MCF 10A (cell line): Measurements from ENCODE around the gene KCNMB4. TPM values are rescaled to one million over a fixed set of nuclear protein-coding genes. Genes with fewer than 3 reads are reported as not detected.
"Not testable (repeated sequence)": the region's sequence is repeated elsewhere in the genome, so short reads cannot be mapped to it uniquely, and the experiment has no call there.

Experiments used
- BruUV-seq: library from RNA; stranded (reverse); fragments of 400-500 nt; replicated peaks from 2 replicates; lab custom pipeline; 2021; lab: Mats Ljungman, UMichigan
- CTCF ChIA-PET: fragments of 300-600 bp; sonication (Branson Sonifier 250); formaldehyde crosslinking; extraction: SDS; loops from one replicate; lab custom pipeline; 2021; ENCODE audit warnings: antibody characterized with exemption, inconsistent platforms; lab: Yijun Ruan, JAX
- POLR2A ChIA-PET: fragments of 300-600, 350-650 bp; sonication (Branson Sonifier 250); formaldehyde crosslinking; extraction: SDS; loops from one replicate; lab custom pipeline; 2020; ENCODE audit warnings: antibody characterized with exemption, inconsistent platforms; lab: Yijun Ruan, JAX
- DNase-seq: peaks from one replicate; pipeline ENCODE4 v3.0.0-alpha.2; 2018; ENCODE audit not compliant: unreplicated experiment
- H3K27ac Mint-ChIP-seq: one replicate; pipeline ENCODE4 v1.8.0; 2022; ENCODE audit warnings: mild to moderate bottlenecking, low read depth, mixed read lengths; ENCODE audit not compliant: unreplicated experiment
- H3K27me3 Mint-ChIP-seq: one replicate; pipeline ENCODE4 v1.8.0; 2022; ENCODE audit warnings: mixed read lengths; ENCODE audit not compliant: insufficient read depth, unreplicated experiment
- H3K36me3 Mint-ChIP-seq: one replicate; pipeline ENCODE4 v1.8.0; 2022; ENCODE audit warnings: mild to moderate bottlenecking, moderate library complexity, mixed read lengths; ENCODE audit not compliant: insufficient read depth, unreplicated experiment
- H3K4me1 Mint-ChIP-seq: one replicate; pipeline ENCODE4 v1.8.0; 2022; ENCODE audit warnings: mixed read lengths; ENCODE audit not compliant: insufficient read depth, unreplicated experiment
- H3K4me3 Mint-ChIP-seq: one replicate; pipeline ENCODE4 v1.8.0; 2022; ENCODE audit warnings: mild to moderate bottlenecking, moderate library complexity, mixed read lengths; ENCODE audit not compliant: unreplicated experiment
- H3K9me3 Mint-ChIP-seq: one replicate; pipeline ENCODE4 v1.8.0; 2022; ENCODE audit warnings: mixed read lengths; ENCODE audit not compliant: unreplicated experiment
- intact Hi-C: fragments of 100-400 bp; cut with micrococcal nuclease; formaldehyde crosslinking; loops from 2 replicates; pipeline ENCODE4 v1.14.1; 2022
- total RNA-seq: library from RNA; stranded (reverse); gene quantifications from 2 replicates; pipeline ENCODE4 v1.2.3, GENCODE V29; 2022
- TF ChIP-seq, protein P1 (sequence below): fragments of 200-600 bp; IDR thresholded peaks from one replicate; pipeline ENCODE4 v1.8.0; 2022; ENCODE audit warnings: antibody characterized with exemption, mild to moderate bottlenecking; ENCODE audit not compliant: unreplicated experiment

KCNMB4 gene
- total RNA-seq, 1 experiment from 2014 or later, result not detected

DNA sequence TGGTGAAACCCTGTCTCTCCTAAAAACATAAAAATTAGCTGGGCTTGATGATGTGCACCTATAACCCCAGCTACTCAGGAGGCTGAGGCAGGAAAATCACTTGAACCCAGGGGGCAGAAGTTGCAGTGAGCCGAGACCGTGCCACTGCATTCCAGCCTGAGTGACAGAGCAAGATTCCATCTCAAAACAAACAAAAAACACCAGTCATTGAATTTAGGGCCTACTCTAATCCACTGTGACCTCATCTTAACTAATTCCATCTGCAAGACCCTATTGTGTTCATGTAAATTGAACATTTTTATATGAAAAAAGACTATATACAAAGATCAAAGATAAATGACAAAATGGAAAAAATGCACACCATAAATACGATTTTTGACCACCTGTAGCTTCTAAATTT lies 17.8 kb downstream of the KCNMB4 start:
- peaks cover 7% of the 10 kb centered on the region for H3K9me3 Mint-ChIP-seq
- DNase-seq, result no peak
- POLR2A ChIA-PET, result no interaction called here
- TF ChIP-seq, protein P1, sequence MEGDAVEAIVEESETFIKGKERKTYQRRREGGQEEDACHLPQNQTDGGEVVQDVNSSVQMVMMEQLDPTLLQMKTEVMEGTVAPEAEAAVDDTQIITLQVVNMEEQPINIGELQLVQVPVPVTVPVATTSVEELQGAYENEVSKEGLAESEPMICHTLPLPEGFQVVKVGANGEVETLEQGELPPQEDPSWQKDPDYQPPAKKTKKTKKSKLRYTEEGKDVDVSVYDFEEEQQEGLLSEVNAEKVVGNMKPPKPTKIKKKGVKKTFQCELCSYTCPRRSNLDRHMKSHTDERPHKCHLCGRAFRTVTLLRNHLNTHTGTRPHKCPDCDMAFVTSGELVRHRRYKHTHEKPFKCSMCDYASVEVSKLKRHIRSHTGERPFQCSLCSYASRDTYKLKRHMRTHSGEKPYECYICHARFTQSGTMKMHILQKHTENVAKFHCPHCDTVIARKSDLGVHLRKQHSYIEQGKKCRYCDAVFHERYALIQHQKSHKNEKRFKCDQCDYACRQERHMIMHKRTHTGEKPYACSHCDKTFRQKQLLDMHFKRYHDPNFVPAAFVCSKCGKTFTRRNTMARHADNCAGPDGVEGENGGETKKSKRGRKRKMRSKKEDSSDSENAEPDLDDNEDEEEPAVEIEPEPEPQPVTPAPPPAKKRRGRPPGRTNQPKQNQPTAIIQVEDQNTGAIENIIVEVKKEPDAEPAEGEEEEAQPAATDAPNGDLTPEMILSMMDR, result no peak
- no TSS peak for BruUV-seq
- no peak overlapping the region for H3K4me3 Mint-ChIP-seq
- intact Hi-C loops, result no loop called here
- no peaks in the 10 kb centered on the region for H3K27me3 Mint-ChIP-seq
- H3K27ac Mint-ChIP-seq, result no peak overlapping the region
- CTCF ChIA-PET, result no interaction called here
- no peaks in the 10 kb centered on the region for H3K36me3 Mint-ChIP-seq
- no peaks in the 10 kb centered on the region for H3K4me1 Mint-ChIP-seq

DNA sequence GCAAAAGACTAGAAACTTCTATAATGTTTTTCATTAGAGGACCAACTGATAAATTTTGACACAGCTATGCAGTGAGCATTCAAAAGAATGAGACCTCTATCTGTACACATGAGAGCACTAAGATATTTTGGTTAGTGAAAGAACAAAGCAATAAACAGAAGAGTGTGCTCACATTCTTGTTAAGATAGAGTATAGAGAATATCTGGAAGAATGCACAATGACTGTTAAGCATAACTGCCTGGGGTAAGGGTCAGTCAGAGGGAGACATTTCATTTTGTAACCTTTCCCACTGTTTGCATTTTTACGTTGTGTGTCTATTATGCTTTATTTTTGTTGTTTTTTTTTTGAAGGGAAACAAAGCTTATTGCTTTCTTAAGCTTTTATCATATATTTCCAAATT lies 20.7 kb downstream of the KCNMB4 start:
- ChIA-PET POLR2A (no interaction called here), CTCF (interaction anchor here (0.6 to 1.1 kb wide), 2 partner anchors 85 to 190 kb away, joined by 3 to 7 read pairs; no protein-coding TSS in a partner anchor)
- DNase-seq, result no peak
- H3K4me3 Mint-ChIP-seq, result no peak overlapping the region
- peaks cover under 1% of the 10 kb centered on the region for H3K9me3 Mint-ChIP-seq
- no TSS peak for BruUV-seq
- H3K4me1 Mint-ChIP-seq, result no peaks in the 10 kb centered on the region
- intact Hi-C loops, result no loop called here
- TF ChIP-seq, protein P1, result no peak
- H3K27ac Mint-ChIP-seq, result no peak overlapping the region
- no peaks in the 10 kb centered on the region for H3K36me3 Mint-ChIP-seq
- H3K27me3 Mint-ChIP-seq, result no peaks in the 10 kb centered on the region

DNA sequence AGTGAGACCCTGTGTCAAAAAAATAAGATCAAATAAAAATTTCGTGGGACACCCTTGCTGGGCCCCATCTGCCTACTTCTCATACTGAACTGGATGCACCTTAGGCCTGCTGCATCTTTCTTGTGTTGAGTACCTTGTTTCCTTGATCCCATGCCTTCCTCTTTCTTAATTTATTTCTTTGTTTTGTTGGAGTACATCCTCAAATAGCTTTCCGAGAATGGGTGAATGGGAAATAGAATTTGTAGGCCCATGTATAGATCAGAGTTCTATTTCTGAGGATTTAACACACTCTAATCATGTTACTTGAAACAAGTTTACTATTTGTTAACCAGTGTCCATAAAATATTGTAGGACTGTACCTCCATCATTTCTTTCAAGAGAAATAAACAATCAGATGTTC lies 23.6 kb downstream of the KCNMB4 start:
- ChIA-PET CTCF (no interaction called here), POLR2A (no interaction called here)
- Mint-ChIP-seq H3K27me3 (no peaks in the 10 kb centered on the region), H3K36me3 (no peaks in the 10 kb centered on the region), H3K4me3 (no peak overlapping the region), H3K9me3 (no peaks in the 10 kb centered on the region), H3K4me1 (peaks cover 10% of the 10 kb centered on the region), H3K27ac (no peak overlapping the region)
- DNase-seq, result no peak
- intact Hi-C loops, result no loop called here
- no TSS peak for BruUV-seq
- TF ChIP-seq, protein P1, result no peak

DNA sequence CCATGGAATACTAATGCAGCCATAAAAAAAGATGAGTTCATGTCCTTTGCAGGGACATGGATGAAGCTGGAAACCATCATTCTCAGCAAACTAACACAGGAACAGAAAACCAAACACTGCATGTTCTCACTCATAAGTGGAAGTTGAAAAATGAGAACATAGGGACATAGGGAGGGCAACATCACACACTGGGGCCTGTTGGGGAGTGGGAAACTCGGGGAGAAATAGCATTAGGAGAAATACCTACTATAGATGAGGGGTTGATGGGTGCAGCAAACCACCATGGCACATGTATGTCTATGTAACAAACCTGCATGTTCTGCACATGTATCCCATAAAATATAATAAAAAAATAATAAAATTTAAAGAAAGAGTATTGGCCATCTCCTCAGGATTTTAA lies 26.5 kb downstream of the KCNMB4 start:
- H3K27ac Mint-ChIP-seq, BruUV-seq, H3K36me3 Mint-ChIP-seq, H3K9me3 Mint-ChIP-seq, DNase-seq, POLR2A ChIA-PET, H3K27me3 Mint-ChIP-seq, H3K4me3 Mint-ChIP-seq, intact Hi-C loops: not testable (repeated sequence)
- H3K4me1 Mint-ChIP-seq, result peaks cover 10% of the 10 kb centered on the region
- CTCF ChIA-PET, result interaction anchor here (0.6 kb wide), 1 partner anchor 339 kb away, joined by 3 read pairs; no protein-coding TSS in a partner anchor
